22Rv1 (cell line): ENCODE results near the gene SLC26A3.

Experiments
- ZFX ChIP-seq: fragments of 450-650 bp; IDR thresholded peaks from 2 replicates; pipeline ENCODE4 v1.6.1; 2017; ENCODE audit warnings: antibody characterized with exemption, borderline replicate concordance
- TF ChIP-seq, protein P1 (sequence below): fragments of 450-650 bp; IDR thresholded peaks from 2 replicates; pipeline ENCODE4 v1.5.1; 2017; ENCODE audit warnings: mild to moderate bottlenecking

GRCh38 chr7:107792364-107792763, 10.7 kb downstream of the SLC26A3 start:
- TF ChIP-seq, protein P1, sequence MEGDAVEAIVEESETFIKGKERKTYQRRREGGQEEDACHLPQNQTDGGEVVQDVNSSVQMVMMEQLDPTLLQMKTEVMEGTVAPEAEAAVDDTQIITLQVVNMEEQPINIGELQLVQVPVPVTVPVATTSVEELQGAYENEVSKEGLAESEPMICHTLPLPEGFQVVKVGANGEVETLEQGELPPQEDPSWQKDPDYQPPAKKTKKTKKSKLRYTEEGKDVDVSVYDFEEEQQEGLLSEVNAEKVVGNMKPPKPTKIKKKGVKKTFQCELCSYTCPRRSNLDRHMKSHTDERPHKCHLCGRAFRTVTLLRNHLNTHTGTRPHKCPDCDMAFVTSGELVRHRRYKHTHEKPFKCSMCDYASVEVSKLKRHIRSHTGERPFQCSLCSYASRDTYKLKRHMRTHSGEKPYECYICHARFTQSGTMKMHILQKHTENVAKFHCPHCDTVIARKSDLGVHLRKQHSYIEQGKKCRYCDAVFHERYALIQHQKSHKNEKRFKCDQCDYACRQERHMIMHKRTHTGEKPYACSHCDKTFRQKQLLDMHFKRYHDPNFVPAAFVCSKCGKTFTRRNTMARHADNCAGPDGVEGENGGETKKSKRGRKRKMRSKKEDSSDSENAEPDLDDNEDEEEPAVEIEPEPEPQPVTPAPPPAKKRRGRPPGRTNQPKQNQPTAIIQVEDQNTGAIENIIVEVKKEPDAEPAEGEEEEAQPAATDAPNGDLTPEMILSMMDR, result no peak
- no peak for TF ChIP-seq ZFX
